ENCODE data around the gene BMAL1.

Gene BMAL1

DNA sequence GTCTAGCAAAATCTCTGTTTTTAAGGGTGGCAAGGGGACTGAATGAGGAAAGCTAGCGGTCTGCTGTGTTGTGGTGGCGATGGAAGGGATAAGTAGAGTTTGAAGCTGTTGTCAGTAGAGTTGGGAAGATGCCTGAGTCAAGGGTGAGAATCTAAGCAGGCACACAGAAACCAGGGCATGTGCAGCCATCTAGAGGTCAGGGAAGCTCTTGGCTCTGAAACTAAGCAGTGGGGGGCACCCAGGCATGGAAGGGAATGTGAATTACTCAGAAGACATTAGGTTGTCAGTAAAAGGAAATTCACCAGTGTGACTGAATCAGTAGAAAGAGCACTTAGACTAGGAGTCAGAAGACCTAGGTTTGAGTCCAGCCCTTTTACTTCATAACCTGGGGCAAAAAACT is 15.4 kb downstream of the BMAL1 start:
- DNase-seq, result no peak

DNA sequence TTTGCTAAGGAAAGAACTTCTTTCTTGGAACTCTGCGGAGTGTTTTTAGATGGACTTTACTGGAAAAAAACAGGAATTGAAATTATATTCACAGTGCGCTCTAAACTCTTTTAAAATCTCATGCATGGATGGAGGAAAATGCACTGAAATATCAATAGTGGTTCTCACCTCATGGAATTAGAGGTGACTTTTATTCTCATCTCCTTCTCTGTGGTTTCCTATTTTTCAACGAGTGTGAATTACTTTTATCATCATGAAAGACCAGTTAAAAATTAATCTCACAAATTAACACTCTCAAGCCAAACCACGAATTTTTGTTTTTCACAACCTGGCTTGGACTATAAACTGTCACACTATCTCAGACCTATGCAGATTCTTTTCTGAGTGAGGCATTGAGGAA is 16.6 kb downstream of the BMAL1 start:
- DNase-seq, result no peak

DNA sequence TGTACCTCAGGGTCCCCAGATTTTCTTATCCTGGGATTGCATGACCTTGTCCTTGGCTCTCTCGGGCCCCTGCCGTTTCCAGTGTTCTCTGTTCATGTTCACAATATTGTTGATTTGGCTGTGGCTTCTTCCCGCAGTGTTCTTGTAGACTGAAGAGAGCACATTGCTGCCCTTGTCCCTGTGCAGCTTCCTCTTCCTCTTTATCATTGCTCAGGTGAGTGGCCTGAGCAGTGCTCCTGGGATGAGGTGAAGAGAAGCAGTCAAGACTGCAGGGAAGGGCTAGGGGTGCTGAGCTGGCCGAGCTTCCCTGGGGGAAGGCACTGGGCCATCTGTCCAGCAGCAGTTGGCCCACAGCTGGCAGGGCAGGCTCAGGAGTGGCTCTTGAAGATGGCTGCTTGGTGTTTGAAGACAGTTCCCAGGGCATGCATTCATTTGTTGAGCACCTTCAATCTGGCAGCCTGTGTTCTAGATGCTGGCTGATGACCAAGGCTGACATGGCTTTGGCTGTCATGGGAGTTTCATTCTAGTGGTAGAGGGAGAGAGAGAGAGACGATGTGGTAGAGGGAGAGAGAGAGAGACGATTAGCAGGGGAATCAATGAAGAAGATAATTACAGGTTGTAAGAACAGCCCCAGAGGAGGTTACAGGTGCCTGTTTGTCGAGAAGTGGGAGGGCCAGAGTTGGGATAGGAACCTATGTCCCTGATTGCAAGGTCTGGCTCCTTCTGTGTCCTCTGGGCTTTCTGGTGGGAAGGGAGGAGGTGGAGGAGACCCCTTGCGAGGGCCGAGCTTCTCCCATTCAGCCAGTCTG is 17.4 kb downstream of the BMAL1 start:
- DNase-seq, result no peak

DNA sequence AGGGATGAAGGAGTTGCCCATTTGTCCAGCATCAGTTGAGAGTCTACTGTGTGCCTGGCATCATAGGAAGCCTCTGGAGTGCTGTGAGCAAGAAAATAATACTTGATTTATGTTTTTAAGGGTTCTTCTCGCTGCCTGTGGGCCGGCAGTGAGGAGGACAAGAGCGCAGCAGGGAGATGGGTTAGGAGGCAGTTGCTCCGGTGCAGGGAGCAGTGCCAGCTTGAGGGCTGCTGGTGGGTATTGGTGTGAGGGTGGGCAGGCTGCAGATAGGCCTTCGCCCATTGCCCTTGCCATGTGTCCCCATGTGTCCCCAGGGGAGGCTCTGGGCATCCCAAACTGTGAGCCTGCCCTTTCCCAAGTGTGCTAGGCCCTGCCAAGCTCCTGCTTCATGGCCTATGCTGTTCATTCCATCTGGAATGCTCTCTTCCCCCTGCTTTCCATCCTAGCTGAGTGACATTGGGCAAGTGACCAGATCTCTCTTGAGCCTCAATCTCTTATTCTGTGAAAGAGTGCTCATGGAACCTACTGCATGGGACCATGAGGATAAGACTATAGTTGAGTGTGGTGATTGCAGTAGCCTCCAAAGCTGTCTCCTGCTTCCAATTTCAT is 19.8 kb downstream of the BMAL1 start:
- DNase-seq, result no peak

DNA sequence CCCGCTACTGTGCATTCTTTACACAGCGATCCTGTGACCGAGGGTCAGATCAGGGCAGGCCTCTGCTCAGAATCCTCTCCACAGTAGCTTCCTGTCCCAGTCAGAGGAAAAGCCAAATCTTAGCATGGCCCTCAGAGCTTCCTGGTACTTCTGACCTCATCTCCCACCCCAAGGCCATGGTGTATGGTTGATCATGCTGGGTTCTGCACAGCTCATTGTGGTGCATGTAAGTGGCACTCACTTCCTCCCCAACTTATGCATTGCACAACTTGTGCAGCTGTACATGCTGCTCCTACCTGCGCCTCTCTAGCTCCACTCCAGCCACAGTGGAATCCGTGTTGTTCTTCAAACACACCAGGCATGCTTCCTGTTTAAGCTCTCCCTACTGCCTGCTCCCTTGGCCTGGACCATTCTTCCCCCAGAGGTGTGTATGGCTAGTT is 20.3 kb downstream of the BMAL1 start:
- DNase-seq, result peak; percentile 20 to 48

DNA sequence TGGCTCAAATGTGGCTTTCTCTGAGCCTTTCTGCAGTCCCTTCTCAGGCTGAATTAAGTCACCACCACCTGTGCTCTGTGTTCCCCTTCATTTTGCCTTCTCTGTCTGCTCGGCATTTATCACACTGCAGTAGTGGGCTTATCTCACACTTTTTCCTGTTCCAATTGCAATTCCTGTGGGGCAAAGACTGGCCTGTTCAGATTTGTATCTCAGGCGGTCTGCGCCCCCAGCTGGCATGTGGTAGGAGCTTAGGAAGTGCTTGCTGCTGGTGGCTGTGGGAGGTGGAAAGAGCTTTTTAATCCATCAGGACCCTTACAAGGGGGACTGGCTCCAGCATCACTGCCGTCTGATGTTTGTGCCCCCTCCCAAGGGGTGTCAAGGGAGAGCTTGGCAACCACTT is 21.2 kb downstream of the BMAL1 start:
- DNase-seq, result no peak

DNA sequence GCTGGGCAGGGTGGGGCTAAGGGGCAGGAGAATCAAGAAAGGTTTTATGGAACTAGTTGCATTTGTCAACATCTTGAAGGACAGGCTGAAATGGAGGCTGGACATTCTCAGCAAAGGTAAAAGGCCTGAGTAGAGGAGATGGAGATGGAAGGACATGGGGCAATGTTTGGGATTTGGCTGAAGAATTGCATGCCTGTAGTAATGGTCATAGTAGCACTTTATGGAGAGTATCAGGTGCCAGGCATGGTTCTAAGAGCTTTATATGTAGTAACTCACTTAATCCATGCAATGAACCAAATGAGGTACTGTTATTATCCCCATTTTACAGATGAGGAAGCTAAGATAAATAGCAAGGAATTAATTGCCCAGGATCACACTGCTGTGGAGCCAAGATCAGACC is 23.9 kb downstream of the BMAL1 start:
- no peak for DNase-seq

DNA sequence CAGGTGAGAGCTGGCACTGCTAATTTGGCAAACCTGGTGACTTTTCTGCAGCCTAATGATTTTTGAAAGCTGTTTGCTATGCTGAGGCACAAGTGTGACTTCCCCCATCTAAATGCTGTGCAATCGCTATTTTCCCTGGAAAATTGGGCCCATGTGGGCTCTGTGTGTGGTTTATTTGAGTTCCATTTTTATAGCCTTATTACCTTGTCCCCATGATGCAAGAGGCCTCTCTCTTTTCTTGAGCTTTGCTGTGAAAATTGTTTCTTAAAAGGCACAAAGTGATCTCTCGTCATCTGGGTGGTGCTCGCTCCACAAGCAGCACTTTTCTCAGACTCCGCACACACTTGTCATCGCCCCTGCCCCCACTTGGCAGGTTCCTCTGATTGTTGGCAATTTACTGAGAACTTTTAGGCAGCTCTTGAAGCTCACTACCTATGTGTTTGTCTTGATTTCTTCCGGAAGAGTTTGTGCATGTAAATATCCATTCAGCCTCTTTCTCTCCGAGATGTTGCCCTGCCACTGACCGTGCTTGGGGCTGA is 24.9 kb downstream of the BMAL1 start:
- no peak for DNase-seq

DNA sequence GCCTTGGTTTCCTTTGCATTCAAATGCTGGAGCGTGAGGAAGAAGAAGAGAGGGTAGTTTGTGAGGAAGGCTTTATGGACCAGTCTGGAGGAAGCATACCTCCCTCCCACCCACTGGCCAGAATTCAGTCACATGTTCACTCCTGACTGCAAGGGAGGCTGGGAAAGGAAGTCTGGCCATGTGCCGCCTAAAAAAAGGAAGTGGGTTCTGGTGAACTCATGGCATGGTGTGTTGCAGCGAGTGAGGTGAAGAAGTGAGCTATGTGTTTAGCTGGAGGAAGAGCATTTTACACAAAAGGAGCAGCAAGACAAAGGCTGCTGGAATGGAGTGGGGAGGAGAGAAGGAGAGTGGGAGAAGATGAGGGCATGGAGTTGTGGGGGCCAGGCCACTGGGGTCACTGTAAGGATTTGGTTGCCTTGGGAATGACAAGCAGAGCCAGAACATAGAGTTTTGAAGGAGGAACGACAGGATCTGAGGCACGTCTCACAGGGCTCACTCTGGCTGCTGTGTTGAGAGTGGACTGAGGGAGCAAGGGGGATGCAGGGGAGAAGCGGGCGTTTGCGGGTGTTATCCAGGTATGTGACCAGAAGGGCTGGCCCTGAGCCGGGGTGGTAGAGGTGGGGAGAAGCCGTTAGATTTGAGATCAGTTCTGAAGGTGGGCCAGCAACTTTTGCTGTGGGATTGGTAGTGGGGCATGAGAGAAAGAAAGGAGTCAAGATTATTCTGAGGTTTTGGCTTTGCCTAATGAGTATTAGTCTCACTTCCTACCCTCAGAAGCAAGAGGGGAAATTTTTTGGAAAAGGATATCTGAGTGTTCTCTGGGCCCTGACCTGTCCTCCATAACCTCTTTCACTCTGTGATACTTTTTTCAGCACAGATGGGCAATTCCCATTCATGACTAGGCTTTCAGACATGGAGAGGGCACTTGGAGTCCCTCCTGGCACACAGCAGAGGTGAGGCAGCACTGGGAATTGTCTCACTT is 26.4 kb downstream of the BMAL1 start:
- DNase-seq, result peak; percentile 71 to 89

DNA sequence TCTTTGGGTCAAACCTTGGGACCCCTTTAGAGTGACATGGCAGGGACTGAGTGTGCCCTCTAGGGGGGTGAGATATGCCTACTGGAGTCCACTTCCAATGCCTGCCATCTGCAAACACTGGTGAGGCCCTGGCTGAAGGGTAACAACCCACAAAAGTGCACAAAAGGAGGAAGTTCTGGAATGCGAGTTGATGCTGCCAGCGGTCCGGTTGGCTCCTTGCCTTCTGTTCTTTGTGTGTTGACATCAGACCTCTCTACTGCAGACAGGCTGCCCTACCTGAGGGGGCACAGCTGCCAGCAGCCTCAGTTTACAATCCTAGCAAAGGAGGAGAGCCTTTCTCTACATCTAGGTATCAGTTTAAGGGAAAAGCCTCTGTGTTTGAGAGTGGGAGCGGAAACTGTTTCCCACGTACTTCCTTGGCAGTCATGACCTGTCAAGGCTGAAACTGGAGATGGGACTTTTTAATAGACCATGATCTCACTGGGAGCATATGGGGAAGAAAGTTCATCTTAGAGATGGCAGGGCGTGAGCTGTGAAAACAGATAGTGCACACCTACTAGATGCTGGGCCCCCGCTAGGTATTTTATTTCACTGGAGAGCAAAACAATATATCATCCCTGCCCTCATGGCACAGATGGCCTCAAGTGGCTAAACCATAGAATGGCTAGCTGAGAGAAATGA is 27.2 kb downstream of the BMAL1 start:
- DNase-seq, result peak in 1 of 2 donors; percentile 60

DNA sequence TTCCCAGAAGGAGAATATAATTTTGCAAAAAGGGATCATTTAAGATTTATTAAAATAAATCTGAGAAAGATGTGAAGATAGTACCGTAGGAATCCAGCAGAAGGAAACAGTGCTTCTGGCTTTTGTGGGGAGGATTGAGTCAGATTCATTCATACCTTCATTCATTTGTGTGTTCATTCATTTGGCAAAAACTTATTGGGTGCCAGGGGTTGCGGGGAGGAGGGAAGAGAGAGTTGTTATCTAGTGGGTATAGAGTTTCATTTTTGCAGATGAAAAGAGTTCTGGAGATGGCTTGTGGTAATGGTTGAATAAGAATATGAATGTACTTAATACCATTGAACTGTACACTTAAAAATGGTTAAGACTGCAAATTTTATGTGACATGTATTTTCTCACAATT is 31.1 kb downstream of the BMAL1 start:
- DNase-seq, result no peak

DNA sequence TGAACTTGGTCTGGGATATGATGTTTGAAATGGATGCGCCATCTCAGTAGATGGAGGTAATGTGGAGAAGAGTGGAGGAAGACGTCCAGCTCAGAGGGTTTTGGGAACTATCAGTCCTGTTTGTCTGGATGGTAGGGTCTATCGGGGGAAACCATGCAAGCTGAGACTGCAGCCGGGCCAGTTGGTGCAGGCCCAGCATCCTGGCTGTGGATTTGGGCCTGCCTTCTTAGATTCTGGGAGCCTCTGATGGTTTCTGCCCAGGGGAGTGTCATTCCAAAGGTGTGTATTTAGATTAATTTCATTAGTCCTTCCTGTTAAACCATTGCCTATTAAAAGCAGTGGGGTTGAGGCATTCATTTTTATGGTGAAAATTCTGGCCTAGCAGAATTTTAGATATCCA is 31.6 kb downstream of the BMAL1 start:
- no peak for DNase-seq

DNA sequence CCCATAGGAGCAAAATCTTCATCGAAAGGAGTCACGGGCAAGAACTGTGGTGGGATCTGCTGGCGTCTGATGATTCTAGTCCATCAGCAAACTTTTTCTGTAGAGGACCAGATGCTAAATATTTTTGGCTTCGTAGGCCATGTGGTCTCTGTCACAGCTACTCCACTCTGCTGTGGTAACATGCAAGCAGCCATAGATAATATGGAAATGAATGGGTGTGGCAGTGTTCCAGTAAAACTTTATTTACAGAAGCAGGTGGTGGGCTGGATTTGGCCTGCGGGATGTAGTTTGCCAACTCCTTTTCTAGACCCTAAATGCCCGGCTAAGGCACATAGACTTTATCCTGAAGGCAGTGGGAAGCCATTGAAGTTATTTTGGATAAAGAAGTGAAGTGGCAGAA is 32.9 kb downstream of the BMAL1 start:
- no peak for DNase-seq

DNA sequence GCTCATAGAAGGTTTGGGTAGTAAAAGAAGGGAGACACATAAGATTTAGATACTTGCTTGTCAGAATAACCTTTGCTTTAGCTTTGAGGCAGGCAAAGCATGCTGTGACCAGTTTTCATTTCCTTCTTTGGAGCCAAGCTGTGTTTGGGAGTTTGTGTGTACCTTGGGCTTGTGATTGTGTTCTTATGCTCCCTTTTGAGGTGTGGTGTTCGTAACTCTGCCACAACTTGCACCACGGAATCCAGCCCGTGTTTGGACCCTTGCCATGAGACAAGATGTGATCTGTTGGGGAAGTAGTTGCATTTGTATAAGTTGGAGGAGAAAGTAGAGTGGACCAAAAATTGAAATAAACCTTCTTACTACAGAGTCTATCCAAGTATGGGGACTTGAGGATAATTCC is 34.0 kb downstream of the BMAL1 start:
- no peak for DNase-seq

DNA sequence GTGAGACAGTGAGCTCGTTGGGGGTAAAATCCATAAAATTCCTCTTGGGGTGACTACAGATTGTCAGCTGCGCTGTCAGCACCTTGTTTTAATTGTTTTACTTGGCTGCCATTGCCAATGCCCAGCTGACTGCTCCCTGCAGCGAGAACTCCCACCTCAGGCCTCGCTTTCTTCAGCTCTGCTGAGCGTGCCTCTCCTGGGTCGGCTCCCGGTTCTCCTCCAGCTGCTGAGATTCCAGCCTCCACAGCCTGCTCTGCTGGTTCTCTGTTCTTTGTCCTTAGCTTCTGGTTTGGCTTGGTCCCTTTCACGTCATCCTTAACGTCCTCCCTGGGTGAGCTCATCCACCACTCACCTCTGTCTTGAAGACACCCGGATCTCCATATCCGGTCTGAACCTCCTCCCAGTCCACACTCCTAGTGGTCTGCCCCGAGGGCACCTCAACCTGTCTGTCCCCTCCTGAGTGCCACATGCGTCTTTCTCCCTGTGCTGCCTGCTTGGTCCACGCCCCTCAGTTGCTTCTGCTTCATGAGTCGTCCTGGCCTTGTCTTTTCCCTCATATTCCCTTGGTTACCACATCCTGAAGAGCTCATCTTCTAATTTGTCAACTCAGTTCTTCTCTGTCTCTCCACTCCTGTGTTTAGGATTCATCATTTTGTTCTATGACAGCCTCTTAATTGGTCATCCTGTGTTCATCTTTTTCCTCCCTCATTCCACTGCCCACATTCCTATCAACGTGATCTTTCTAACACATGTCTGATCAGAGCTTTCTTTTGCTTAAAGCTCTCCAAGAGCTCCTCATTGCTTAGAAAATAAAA is 35.6 kb downstream of the BMAL1 start:
- DNase-seq, result no peak

DNA sequence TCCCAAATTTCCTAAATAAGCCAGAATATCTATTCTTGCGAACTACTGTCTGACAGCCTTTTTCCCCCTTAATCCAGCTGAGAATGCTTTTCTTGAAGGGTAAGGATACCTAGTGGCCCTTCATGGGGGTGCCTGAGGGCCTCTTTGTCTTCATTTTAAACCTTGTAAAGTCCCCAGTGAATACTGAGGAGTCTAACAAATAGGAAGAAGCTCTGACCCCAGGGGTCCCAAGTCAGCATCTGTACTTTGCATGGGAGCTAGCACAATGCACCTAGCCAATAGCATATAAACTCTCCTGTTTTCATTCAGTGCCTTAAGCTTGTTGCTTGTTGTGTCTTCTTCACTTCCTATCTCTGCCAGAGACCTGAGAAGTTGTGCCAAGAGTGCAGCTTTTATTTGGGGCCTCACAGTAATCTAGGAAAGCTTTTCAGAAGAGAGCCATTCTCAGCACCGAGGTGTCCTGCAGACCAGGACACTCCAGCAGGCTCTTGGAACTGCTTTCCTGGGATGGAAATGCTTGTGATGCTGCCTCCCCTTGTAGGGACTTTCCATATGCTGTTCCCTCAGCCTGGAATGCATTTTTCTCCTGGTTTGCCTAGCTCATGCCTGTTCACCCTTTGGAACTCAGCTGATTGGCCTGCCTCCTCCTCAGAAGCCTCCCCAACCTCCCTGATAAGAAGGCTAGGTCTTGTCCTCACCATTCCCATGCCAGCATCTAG is 37.2 kb downstream of the BMAL1 start:
- no peak for DNase-seq

DNA sequence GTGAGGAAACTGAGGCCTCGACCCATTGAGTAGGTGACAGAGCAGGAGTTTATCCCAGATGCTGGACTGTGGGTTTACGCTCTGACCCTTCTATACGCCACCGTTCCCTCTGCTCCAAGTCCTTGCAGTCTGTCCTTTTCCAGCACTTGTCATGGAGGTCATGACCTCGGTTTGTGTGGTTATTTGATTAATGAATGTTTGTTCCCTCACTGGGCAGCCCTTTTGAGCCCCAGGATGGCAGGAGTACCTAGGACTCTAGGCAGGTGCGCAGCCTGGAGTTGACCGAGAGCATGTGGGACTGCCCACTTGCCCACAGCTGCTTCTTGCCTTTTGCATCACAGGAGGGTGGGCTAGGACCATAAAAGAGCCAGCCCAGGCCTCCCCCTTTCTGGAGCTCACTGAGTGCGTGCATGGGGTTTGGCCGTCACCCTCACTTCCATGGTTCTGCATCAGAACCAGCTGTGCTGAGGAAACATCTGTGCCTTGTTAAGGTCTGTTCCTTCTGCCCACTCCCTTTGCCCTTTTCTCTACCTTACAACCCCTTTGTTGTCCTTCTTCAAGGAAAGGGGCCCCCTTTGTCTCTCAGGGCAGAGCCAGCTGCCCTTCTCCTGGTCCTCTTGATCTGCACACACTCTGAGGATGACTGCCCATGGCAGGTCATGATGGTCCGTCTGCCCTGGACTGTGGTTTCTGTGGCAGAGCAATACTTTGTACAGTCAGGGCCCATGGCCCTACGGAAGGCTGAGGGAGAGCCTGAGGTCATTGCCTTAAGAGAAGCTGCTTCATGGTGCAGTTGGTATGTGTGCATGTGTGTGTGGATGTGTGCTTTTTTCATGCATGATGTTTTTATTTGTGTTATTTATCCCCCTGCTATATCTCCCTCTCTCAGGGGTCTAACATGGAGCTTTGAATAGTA is 38.2 kb downstream of the BMAL1 start:
- DNase-seq, result no peak

DNA sequence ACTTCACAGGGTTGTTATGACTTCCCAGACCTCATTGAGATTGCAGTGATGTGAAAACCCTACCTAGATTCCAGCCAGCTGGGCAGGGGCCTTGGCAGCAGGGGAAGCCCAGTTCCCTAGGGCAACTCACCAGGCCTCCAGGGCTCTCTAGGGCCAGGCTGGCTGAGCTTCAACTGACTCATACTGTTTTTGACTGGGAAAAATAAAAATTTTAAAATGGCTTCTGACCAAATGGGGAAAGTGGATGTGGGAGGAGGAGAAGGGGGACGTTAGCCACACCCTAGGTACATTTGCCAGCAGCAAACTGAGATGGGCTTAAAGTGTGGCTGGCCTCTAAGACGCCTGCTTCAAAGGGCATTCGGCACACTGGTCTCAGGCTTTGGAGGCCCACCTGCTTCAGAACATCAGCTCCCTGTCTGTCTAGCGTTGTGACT is 39.0 kb downstream of the BMAL1 start:
- DNase-seq, result peak in 1 of 2 donors; percentile 16

DNA sequence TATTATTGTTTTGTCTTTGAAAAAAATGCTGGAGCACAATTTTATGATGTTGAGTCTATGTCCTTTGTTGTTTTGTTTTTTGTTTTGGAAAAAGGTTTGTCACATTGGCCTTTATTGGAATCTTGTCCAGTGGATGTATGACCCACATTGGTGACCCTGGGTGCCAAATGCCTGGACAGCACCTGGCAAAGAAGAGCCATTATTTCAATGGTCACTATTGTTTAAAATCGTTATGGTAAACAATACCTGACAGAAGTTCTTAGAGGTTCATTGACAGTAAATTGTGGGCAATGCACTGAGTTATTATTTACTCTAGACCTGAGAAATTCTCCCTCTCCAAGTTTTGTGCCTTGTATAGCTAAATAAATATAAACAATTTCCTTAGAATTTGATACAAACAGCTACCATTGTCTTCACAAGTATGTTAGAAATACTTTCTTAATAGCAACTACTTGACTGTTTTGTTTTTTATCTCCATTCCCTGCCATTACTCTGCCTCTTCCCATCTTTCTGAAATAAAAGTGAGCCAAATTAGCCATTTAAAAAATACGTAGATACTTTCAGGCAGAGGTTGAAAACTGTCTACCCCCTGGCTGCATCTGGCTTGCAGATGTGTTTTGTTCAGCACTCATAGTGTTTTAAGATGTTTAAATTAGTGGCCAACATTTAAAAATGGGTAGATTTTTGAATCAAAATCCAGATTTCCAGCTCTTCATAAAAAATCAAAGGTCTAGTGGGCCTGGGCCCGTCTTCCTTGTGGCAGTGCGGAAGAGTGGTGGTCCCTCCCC is 39.9 kb downstream of the BMAL1 start:
- DNase-seq, result no peak

Measured in inflammatory macrophage treated with lipopolysaccharide for 1 hour (primary cell).